HG02678 (cell line): ENCODE data around the gene STK32C.

Experiments
- ATAC-seq: cut with Tn5 transposase; IDR thresholded peaks from one replicate; pipeline ENCODE4 v1.9.1; 2021; ENCODE audit warnings: mild to moderate bottlenecking, moderate library complexity; ENCODE audit not compliant: unreplicated experiment

STK32C gene

GRCh38 chr10:132189016-132189415 is 118.7 kb downstream of the STK32C start:
- no peak for ATAC-seq

DNA sequence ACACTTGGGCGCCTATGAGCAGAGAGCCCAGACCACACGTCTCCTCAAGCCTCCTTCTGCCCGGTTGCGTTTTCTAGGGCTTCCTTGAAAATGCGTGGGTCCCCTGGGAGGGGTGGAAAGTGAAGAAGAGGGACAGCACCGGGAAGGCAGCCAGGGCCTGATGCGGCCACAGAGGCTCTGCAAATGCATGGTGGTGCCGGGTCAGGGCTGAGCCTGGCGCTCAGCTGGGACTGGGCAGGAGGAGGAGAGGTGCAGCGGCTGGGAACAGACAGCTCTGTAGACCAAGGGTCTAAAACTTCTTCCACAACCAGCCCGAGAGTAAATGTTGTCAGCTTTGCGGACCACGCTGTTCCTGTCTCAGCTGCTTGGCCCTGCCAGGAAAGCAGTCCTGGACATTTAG is 119.4 kb downstream of the STK32C start:
- no peak for ATAC-seq

DNA sequence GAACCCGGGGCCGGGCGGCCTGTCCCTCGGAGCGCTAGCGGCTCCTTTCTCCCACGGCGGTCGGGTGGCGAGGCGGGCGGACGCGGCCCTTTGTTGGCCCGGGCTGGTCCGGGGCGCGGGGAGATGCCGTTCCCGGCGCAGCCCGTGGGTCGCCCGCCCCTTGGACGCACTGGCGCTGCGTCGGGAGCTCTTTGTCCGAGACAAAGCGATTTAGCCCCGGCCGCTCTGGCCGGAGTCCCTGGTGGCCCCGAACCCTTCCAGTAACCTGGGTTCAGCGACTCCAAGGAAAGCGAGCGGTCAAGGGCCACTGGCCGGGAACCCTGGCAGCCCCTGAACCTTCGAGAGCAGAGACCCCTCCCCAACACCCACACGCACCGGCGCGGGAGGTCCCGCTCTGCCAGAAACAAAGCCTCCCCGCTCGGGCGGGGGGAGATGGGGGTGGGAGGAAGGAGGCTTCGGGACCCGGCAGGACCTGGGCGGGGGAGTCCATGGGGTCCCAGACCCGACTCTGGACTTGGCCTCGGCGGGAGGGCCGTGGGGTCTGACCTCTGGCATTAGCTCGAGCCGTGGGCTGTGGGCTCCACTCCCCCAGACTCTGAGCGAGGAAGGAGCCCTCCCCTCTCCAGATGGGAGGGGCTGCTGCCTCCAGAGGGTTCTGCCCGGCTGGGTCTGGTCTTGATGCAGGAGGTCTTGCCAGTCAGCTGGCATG is 120.2 kb downstream of the STK32C start:
- no peak for ATAC-seq

DNA sequence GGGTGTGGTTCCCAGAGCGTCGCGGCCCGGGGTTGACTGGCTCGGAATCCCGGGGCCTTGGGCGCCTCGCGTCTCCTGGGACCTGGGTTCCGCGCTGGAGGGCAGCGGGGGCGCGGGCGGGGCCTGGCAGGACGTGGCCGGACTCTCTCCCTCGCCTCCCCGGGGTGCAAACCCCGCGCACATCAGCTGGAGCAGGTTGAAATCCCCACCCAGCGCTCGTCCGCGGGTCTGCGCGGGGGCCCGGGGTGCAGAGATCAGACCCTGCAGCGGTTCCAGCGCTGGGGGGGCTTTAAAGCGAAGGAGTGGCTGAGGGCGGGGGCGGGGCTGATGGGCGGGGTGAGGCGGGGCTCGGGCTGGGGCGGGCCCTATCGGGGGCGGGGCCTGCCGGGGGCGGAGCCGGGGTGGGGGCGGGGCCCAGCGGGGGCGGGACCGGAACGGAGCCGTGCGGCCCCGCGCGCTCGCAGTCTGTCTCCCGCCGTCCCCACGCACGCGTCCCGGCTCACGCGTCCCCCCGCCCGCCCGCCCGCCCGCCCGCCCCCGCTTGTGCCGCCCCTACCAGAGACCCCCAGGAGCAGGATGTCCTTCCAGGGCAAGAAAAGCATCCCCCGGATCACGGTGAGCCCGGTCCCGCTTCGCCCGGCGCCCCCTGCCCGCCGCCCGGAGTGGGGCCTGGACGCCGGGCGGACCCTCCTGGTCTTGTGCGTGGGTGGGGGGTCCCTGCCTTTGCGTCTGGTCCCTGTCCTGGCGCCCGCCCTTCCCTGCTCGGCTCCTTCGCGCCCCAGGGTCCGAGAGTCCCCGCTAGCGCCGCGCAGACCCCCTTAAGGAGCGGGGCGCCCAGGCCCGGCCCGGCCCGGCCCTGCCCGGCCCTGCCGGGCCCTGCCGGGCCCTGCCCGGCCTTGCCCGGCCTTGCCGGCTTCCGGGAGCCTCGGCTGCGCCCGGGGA is 121.0 kb downstream of the STK32C start, which contains the start of gene DPYSL4:
Gene DPYSL4 (plus strand): TSS at position 461 of the 942 bp plus-strand sequence. CDS start 116 bp downstream, at position 577.
- ATAC-seq: no peak

- ATAC-seq: no peak
Observed at GRCh38 chr10:132185601-132186487, 121.9 kb downstream of the STK32C start.

GRCh38 chr10:132184816-132185593 is 122.7 kb downstream of the STK32C start:
- ATAC-seq: no peak

DNA sequence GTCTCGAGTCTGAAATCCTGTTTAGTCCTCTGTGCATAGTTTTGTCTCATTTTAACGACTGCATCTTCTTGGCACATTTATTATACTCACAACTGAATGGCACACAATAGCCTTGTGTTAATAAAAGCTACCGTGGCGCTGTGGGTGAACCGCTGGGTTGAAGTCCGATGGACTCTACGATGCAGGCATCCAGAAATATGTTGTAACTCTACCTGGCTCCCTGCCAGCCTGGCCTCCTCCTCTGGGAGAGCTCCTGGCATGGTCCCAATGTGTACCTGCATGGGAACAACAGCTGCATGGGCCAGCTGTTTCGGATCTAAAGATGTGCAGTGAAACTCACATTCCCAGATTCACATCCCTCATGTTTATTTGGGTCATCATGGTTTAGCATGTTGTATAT is 124.7 kb downstream of the STK32C start:
- no peak for ATAC-seq

DNA sequence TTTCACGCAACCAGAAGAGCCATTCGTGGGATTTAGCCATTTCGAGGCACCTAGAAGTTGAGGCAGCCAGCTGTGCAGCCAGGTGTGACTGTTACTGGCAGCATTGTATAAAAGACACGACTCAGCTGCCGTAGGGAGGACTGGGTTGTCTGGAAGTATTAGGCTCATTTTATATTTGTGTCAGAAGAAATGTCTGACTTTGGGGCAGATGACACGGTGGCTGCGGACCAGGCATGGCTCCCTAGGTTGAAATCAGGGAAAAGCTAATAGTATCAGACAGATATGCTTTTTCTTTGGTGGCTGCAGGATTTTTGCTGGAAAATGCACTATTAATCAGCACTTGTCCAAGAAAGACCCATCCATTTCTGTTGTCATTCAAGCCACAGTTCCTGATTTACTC is 125.2 kb downstream of the STK32C start:
- ATAC-seq: no peak

DNA sequence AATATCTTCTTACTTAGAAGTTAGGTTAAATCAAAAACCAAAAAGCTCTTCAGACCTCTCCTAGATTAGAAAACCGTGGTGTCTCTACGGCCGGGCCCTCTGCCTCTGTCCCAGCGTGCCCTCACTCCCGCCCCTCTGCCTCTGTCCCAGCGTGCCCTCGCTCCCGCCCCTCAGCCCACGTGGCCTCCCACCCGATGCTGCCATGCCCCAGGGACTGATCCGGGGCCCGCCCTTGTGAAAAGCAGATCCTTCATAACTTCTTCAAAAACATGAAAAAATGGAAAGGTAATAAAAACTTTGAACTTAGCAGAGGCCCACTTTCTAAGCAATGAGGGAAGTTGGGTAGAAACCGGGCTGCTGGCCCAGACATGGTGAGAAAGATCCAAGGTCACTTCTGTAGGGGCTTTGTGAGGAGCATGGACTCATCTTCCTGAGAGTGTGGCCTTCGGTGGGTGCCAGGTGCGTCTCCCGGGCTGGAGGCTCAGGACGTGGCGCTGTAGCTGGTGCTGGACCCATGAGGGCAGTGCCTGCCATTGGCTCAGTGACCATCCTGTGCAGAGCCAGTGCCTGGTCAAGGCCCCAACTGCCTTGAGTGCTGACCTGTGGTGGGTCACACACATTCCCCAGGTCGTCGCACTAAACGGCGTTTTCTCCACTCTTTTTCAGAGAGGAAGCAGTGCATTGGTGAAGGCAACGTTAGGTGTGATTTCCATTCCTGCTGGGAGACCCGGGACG is 125.9 kb downstream of the STK32C start:
- ATAC-seq: no peak

DNA sequence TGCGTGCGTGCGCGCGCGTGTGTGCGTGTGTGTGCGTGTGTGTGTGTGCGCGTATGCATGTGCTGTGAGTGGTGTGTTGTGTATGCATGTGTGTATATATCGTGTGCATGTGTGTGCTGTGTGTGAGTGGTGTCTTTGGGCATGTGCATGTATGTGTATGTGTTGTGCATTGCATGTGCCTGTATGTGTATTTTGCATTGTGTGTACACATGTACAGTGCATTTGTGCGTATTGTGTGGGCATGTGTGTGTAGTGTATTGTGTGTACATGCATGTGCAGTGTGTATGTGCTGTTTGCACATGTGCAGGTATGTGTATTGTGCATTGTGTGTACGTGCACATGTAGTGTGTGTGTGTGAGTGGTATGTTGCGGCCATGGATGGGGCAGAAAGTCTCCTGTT is 127.0 kb downstream of the STK32C start:
- no peak for ATAC-seq

- no peak for ATAC-seq
Observed at GRCh38 chr10:132179551-132180392, 128.0 kb downstream of the STK32C start.

- no peak for ATAC-seq
Observed at GRCh38 chr10:132178672-132179545, 128.8 kb downstream of the STK32C start.

DNA sequence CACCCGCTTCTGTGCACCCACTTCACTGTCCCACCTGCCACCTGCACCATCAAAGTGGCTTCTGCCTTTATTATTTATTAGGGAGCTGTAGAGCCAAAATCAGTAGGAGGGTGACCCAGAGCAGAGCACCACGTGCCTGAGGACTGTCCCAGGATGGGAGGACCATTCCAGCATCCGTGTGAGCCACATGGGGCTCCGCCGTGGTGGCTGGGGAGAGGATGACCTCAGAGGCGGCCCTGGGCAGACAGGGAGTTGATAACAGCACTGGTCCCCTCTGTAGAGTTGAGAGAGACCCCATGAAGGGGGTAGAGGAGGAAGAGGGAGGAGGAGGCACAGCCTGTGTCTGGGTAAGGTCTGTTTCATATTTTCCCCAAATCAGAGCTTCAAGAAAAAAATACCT is 129.7 kb downstream of the STK32C start:
- ATAC-seq: no peak

DNA sequence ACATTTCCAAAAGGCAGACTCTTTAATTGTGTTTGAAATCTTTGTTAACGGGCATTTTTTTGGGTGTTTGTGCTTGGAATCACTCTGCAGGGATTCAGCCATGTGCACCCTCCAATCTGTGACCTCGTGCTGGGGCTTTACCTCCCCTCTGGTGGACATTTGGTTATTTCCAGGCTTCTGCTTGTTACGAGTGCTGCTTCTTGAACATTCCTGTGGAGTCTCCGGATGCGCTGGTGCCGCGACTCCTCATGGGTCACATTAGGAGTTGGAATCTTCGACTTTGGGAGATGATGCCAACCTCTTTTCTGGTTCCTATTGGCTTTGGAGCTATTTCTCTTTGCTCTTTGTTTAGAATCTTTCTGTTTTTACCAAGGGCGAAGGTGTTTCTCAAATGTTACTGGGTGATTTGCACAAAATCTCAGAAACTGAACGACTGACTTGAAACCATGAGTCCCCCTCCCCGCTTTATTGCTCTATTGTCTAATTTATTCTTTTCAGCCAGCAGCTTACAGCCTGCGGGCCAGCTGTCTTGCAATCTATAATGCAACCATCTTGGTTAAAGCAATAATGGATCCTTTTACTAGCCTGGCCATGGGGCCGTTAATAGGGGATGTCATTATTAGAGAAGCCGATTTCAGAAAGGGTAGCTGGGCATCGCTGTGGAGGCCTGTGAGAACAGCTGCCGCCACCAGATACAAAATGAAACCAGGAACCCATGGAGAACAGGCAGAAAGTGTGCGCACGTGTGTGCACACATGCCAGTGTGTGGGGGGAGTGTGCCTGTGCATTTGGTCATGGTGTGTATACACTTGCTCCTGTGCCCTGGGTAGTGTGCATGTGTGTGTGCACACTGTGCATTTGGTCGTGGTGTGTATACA is 130.9 kb downstream of the STK32C start:
- no peak for ATAC-seq

- ATAC-seq: no peak
Observed at GRCh38 chr10:132175907-132176581, 131.7 kb downstream of the STK32C start.

DNA sequence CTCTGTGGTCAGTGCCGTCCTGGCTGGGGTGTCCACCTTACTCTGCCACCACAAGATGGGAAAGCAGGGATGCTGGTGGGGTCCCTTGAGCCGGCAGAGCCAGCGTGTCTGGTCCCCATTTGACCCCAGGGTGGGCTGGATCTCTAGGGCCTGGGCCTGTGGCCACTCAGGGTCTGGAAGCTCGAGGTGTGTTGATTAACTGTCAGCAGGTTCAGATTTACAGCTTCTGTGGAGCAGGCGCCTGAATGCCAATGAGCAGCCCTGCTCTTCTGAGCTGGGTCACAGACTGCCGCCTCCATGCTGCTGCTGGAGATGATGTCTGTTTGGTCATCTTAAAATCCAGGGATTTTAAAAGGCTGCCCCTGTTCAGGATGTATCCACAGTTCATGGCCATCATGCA is 132.3 kb downstream of the STK32C start:
- ATAC-seq: no peak
